Dedifferentiated amniotic fluid mesenchymal stem cell (primary cell): ENCODE data around the gene KDM4F.

Source experiments
- DNase-seq: peaks from one replicate; pipeline ENCODE4 v3.0.0-alpha.2; 2016; ENCODE audit errors: extremely low spot score

KDM4F gene

DNA sequence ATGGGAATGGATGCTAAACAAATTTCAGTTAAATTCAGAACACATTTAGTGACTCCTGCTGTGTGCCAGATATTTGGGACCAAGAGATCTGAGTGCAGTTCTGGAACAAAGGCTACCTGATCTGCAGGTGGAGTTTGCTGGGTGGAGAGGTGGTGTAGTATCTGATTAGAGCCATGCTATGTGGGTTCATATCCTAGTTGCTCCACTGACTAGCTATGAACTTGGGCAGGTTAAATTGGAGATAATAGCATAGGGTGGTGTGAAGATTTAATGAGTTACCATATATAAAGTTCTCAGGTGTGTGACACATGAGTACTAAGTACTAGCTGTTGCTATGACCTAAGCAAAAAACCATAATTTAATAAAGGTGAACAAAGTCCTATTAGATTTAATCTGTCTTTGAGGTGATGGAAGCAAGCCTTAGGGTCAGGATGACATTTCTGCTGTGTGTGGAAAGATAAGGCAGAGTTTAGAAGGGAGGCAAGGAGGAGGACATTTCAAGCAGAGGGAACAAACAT is 42.5 kb downstream of the KDM4F start:
- DNase-seq = no peak

DNA sequence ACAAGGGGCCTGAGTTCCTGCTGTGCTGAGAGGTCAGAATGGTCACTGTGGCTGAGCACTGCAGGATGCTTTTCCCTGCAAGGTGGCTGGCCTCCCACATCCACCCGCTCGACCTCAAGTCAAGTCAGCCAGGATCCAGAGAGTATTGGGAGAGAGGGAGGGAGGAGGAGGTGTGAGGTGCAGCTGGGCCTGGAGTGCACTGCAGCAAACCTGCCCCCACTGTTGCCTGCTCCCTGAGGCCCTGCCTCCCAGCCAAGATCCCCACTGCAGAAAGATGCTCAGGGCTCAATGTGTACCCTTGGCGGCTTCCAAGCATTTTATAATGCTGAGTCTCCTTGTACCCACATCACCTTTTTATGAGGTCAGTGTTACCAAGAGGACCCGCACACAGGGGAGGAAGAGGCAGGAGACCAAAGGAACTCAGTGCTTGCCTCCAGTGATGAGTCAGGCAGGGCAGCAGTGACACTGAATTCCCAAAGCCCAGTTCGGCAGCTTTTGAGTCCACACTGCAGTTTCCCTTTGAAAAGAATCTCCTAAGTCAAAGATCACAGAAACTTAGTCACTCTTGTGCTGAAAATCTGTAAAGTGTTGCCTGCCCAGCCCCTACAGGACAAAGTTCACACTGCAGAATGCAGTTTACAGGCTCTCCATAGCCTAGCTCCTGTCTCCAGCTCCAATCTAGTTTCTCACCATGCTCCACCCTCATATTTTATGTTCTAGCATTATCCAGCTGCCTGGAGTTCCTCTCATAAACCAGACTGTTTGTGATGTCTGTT is 43.5 kb downstream of the KDM4F start:
- DNase-seq = peak; percentile 39

DNA sequence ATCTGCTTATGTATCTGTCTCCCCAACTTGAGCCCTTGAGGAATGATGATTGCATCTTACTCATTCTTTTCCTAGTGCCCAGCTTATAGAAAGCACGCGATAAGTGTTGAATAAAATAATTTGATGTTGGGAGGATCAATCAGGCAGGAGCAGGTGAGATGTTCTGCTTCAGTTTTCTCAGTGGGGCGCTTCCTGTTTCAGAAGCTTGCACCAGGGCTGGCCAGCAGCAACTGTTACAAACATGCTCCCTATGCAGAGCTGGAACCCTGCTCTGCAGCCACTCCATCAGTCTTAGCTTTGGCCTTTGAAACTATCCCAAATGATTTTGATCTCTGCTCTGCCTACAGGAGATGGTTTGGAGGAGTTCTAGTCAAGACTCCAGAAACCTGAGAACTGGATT is 44.3 kb downstream of the KDM4F start:
- DNase-seq = no peak

DNA sequence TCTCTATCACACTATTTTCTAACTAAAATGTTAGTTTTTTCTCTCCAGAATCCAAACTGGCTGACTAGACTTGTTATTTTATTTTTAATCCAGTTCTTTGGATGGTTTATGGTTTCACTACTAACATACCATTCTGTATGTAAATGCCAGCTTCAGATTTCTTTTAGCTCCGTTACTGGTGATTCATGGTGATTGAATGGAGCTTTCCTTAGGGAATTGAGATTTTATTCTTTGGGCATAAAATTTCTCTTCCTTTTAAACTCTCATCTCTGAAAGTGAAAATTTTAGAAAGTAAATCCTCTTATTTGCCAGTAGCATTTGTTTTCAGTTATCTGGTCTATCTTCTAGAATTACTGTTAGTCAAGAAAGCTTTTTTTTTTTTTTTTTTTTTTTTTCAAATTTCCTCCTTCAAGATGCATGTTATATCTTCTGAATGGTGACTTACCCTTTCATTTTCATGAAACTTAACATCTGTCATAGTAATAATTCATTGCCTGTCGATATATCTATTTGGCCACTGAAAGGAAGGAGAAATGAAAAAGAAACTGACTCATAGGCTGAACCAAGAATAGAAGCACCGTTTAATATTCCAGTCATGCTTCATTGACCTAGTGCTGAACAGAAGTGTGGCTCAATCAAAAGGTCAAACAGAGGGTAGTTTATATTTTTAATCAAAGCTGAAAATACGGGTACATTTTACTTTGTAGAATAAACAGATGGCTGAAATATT is 46.8 kb downstream of the KDM4F start:
- peak; percentile 82 for DNase-seq

DNA sequence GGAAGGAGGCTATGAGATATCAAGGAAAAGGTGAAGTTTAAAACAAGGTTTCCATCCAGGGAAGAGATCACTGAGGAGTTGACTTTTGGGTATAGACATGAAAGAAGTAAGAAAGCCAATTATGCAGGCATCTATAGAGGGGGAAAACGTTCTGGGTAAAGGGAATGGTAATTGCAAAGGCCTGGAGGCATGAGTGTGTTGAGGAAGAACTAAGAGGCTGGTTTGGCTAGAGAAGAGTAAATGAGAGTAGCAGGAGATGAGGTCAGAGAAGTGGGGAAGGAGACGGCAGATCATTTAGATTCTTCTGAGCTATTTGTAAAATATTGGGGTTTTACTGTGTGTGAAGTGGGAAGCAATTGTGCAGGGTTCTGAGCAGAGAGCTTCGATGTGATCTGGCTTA is 48.0 kb downstream of the KDM4F start:
- DNase-seq = no peak

DNA sequence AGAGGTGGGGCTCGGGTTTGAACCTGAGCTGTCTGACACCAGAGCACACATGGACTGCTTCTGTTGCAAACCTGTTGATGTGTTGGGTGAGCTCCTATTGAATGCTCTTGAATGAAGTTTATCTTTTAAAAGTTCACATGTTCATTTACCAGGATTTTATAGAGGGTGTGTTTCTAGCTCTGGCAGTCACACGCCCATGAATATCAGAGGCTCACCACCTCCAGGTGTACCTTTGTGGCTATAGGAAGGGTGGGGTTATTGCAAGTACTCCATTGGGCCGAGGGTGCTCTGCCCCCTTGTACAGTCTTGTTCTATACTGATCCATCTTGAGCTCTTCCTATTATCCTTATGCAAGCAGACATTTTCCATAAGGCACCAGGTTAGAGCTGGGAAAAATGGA is 49.6 kb downstream of the KDM4F start:
- no peak for DNase-seq

DNA sequence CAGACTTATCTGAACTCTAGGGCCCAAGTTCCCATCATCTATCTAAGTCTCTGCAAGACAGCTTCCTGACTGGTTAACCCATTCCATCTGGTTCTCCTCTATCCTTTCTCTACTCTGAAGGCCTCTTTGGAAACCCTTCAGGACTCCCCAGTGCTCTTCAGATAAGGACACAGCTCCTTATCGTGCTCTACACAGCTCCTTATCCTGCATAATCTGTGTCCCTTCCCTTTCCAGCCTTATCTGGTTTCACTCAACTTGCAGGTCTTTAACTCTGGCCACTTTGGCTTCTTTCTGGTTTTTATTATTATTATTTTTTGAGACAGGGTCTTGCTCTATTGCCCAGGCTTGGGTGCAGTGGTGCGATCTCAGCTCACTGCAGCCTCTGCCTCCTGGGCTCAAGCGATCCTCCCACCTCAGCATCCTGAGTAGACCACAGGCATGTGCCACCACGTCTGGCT is 51.0 kb downstream of the KDM4F start:
- DNase-seq = no peak
